ENCODE results near the gene GGTLC1. TPM values are rescaled to one million over a fixed set of nuclear protein-coding genes. Genes with fewer than 3 reads are reported as not detected.
A peak's percentile ranks its signal among the peaks of the same experiment; 100 is the strongest.
"Not testable (repeated sequence)": the region's sequence is repeated elsewhere in the genome, so short reads cannot be mapped to it uniquely, and the experiment has no call there.

Gene GGTLC1
- total and polyA plus RNA-seq, 2 donors from 2014 or later: not detected

DNA sequence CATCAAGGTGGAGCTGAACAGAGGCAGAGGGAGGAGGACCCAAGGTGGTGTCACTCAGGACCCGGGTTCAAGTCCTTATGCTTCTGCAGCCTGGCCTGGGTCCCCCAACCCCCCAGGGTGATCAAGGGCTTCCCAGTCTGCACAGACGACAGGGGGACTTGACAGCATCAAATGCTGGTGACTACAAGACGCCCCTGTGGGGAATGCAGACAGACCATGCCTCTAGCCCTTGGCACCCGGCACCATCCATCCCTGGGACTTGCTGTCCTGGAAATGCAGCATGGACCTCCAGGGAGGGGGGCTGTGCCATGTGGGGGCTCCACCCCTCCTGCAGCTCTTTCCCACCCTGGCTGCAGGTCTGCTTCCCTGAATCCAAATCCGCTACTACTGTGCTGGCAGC, 7.1 kb downstream of the GGTLC1 start:
- intact Hi-C loops (cut with DNase I); H3K9ac ChIP-seq (ENCODE audit: low read length in 3 of 3); H3K36me3 ChIP-seq (ENCODE audit: control insufficient read depth in 2 of 3, insufficient read depth in 3 of 3, low read length in 3 of 3); H3K4me3 ChIP-seq (ENCODE audit: low read length in 3 of 3); H3K27ac ChIP-seq (ENCODE audit: low read depth in 2 of 2, low read length in 2 of 2); DNase-seq; H3K9me3 ChIP-seq (ENCODE audit: control insufficient read depth in 2 of 3, insufficient read depth in 1 of 3, low read length in 3 of 3); H3K4me1 ChIP-seq (ENCODE audit: control insufficient read depth in 2 of 3, insufficient read depth in 2 of 3, low read depth in 1 of 3, low read length in 3 of 3); H3K27me3 ChIP-seq (ENCODE audit: control insufficient read depth, insufficient read depth, low read length); FAIRE-seq: not testable (repeated sequence)

GRCh38 chr20:23981014-23981413, 7.6 kb downstream of the GGTLC1 start:
- FAIRE-seq; H3K27ac ChIP-seq (ENCODE audit: low read depth in 2 of 2, low read length in 2 of 2); intact Hi-C loops (cut with DNase I): not testable (repeated sequence)

GRCh38 chr20:23979899-23980811, 8.4 kb downstream of the GGTLC1 start:
- Histone ChIP-seq H3K4me3 (ENCODE audit: low read length in 3 of 3) (peak overlapping the region in 2 of 3 donors; percentile 37 to 50), H3K9ac (ENCODE audit: low read length in 3 of 3) (peak overlapping the region in 1 of 3 donors; percentile 51)
- H3K27me3 ChIP-seq (ENCODE audit: control insufficient read depth, insufficient read depth, low read length); FAIRE-seq; H3K36me3 ChIP-seq (ENCODE audit: control insufficient read depth in 2 of 3, insufficient read depth in 3 of 3, low read length in 3 of 3); intact Hi-C loops (cut with DNase I); H3K9me3 ChIP-seq (ENCODE audit: control insufficient read depth in 2 of 3, insufficient read depth in 1 of 3, low read length in 3 of 3); H3K27ac ChIP-seq (ENCODE audit: low read depth in 2 of 2, low read length in 2 of 2); H3K4me1 ChIP-seq (ENCODE audit: control insufficient read depth in 2 of 3, insufficient read depth in 2 of 3, low read depth in 1 of 3, low read length in 3 of 3): not testable (repeated sequence)
- peak in 1 of 5 donors; percentile 9 for DNase-seq

More at GRCh38 chr20:23981014-23981413, 7.6 kb downstream of the GGTLC1 start:
- DNase-seq: peak in 4 of 5 donors; percentile 71 to 84 (median 74)
- H3K4me1 ChIP-seq (ENCODE audit: control insufficient read depth in 2 of 3, insufficient read depth in 2 of 3, low read depth in 1 of 3, low read length in 3 of 3); H3K9me3 ChIP-seq (ENCODE audit: control insufficient read depth in 2 of 3, insufficient read depth in 1 of 3, low read length in 3 of 3); H3K9ac ChIP-seq (ENCODE audit: low read length in 3 of 3); H3K36me3 ChIP-seq (ENCODE audit: control insufficient read depth in 2 of 3, insufficient read depth in 3 of 3, low read length in 3 of 3); H3K4me3 ChIP-seq (ENCODE audit: low read length in 3 of 3); H3K27me3 ChIP-seq (ENCODE audit: control insufficient read depth, insufficient read depth, low read length): not testable (repeated sequence)

DNA sequence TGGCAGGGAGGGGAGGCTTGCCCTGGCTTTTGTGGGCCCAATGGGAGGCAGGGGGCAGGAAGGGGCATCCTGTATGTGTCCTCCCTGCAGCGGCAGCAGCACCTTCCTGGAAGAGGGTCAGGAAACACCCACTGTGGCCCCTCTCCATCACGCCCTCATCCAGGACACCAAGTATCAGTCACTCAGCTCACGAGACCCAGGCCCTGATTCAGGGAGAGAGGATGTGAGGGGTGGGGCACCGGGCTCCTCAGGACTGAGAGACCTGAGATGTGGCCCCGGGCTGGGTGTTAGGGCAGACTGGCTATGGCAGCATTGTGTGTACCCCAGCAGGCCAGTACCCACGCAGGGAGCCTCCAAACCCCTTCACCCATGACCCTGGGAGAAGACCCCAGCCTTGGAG, 9.2 kb downstream of the GGTLC1 start:
- FAIRE-seq; intact Hi-C loops (cut with DNase I); H3K9me3 ChIP-seq (ENCODE audit: control insufficient read depth in 2 of 3, insufficient read depth in 1 of 3, low read length in 3 of 3); H3K36me3 ChIP-seq (ENCODE audit: control insufficient read depth in 2 of 3, insufficient read depth in 3 of 3, low read length in 3 of 3); H3K9ac ChIP-seq (ENCODE audit: low read length in 3 of 3); H3K4me3 ChIP-seq (ENCODE audit: low read length in 3 of 3); H3K4me1 ChIP-seq (ENCODE audit: control insufficient read depth in 2 of 3, insufficient read depth in 2 of 3, low read depth in 1 of 3, low read length in 3 of 3); H3K27ac ChIP-seq (ENCODE audit: low read depth in 2 of 2, low read length in 2 of 2); DNase-seq; H3K27me3 ChIP-seq (ENCODE audit: control insufficient read depth, insufficient read depth, low read length): not testable (repeated sequence)

- H3K27ac ChIP-seq (ENCODE audit: low read depth in 2 of 2, low read length in 2 of 2); H3K9me3 ChIP-seq (ENCODE audit: control insufficient read depth in 2 of 3, insufficient read depth in 1 of 3, low read length in 3 of 3); H3K9ac ChIP-seq (ENCODE audit: low read length in 3 of 3); H3K4me1 ChIP-seq (ENCODE audit: control insufficient read depth in 2 of 3, insufficient read depth in 2 of 3, low read depth in 1 of 3, low read length in 3 of 3); H3K36me3 ChIP-seq (ENCODE audit: control insufficient read depth in 2 of 3, insufficient read depth in 3 of 3, low read length in 3 of 3); intact Hi-C loops (cut with DNase I); FAIRE-seq; H3K27me3 ChIP-seq (ENCODE audit: control insufficient read depth, insufficient read depth, low read length); H3K4me3 ChIP-seq (ENCODE audit: low read length in 3 of 3): not testable (repeated sequence)
- peak in 2 of 5 donors; percentile 30 to 53 for DNase-seq
Measured at GRCh38 chr20:23978457-23978856, 10.1 kb downstream of the GGTLC1 start.

DNA sequence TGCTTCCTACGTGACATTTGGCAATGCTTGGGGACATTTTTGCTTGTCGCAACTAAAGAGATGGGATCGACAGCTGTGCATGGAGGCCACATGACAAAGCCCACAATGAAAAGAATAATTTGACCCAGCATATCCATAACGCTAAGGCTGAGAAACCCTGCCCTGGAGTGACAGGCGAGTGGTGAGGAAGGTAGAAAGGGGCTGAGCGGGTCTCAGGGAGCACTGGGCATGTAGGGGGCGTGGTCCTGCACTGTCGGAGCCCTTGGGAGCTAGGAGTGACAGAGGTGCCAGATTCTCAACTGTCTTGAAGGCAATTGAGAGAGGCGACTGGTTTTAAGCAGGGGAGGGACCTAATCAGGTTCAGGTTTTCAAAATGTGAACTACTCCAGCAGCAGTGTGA, 13.6 kb downstream of the GGTLC1 start:
- Histone ChIP-seq H3K4me1 (ENCODE audit: control insufficient read depth in 2 of 3, insufficient read depth in 2 of 3, low read depth in 1 of 3, low read length in 3 of 3) (no peaks in the 10 kb centered on the region), H3K9me3 (ENCODE audit: control insufficient read depth in 2 of 3, insufficient read depth in 1 of 3, low read length in 3 of 3) (no peaks in the 10 kb centered on the region), H3K27me3 (ENCODE audit: control insufficient read depth, insufficient read depth, low read length) (no peaks in the 10 kb centered on the region), H3K4me3 (ENCODE audit: low read length in 3 of 3) (no peak overlapping the region), H3K9ac (ENCODE audit: low read length in 3 of 3) (no peak overlapping the region), H3K36me3 (ENCODE audit: control insufficient read depth in 2 of 3, insufficient read depth in 3 of 3, low read length in 3 of 3) (no peaks in the 10 kb centered on the region), H3K27ac (ENCODE audit: low read depth in 2 of 2, low read length in 2 of 2) (no peak overlapping the region)
- DNase-seq (no peak), FAIRE-seq (no peak)
- intact Hi-C loops (cut with DNase I): no loop called here
- TF ChIP-seq, protein P1, sequence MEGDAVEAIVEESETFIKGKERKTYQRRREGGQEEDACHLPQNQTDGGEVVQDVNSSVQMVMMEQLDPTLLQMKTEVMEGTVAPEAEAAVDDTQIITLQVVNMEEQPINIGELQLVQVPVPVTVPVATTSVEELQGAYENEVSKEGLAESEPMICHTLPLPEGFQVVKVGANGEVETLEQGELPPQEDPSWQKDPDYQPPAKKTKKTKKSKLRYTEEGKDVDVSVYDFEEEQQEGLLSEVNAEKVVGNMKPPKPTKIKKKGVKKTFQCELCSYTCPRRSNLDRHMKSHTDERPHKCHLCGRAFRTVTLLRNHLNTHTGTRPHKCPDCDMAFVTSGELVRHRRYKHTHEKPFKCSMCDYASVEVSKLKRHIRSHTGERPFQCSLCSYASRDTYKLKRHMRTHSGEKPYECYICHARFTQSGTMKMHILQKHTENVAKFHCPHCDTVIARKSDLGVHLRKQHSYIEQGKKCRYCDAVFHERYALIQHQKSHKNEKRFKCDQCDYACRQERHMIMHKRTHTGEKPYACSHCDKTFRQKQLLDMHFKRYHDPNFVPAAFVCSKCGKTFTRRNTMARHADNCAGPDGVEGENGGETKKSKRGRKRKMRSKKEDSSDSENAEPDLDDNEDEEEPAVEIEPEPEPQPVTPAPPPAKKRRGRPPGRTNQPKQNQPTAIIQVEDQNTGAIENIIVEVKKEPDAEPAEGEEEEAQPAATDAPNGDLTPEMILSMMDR (IDR thresholded peaks at IDR 0.05; ENCODE audit: borderline replicate concordance, extremely low read depth, insufficient read depth): no peak
